Lung (tissue), 12 donors: ENCODE results near the gene GAREM2. TPM values are rescaled to one million over a fixed set of nuclear protein-coding genes. Genes with fewer than 3 reads are reported as not detected.

ENCODE experiments used
- ATAC-seq: fragments of 200-7000 bp; cut with Tn5 transposase; one replicate; pipeline ENCODE4 v1.9.1; 2020; ENCODE audit warnings: moderate number of reproducible peaks; ENCODE audit not compliant: insufficient read depth, low FRiP score
- DNase-seq, 3 donors: peaks; one replicate each; pipeline ENCODE4 v3.0.0-alpha.2; 2013 to 2017
- H3K27ac ChIP-seq, 2 donors: one replicate each; pipeline ENCODE4 v1.5.1; 2013; ENCODE audit warnings: mild to moderate bottlenecking in 2 of 2, moderate library complexity in 2 of 2, control low read depth in 1 of 2, inconsistent platforms in 1 of 2, low read depth in 1 of 2, low read length in 1 of 2
- H3K27me3 ChIP-seq, 3 donors: one replicate each; pipeline ENCODE4 v1.5.1; 2013; ENCODE audit warnings: low read length in 2 of 3; ENCODE audit not compliant: control insufficient read depth in 3 of 3, insufficient read depth in 3 of 3
- H3K36me3 ChIP-seq, 4 donors: one replicate each; pipeline ENCODE4 v1.5.1; 2013; ENCODE audit warnings: low read length in 4 of 4, mild to moderate bottlenecking in 1 of 4, moderate library complexity in 1 of 4; ENCODE audit not compliant: control insufficient read depth in 4 of 4, insufficient read depth in 4 of 4
- H3K4me1 ChIP-seq, 5 donors: one replicate each; pipeline ENCODE4 v1.5.1; 2013; ENCODE audit warnings: low read length in 5 of 5, mild to moderate bottlenecking in 2 of 5, moderate library complexity in 1 of 5; ENCODE audit not compliant: control insufficient read depth in 5 of 5, insufficient read depth in 5 of 5
- H3K4me3 ChIP-seq: one replicate; pipeline ENCODE4 v1.5.1; 2013; ENCODE audit warnings: mild to moderate bottlenecking, control low read depth, moderate library complexity
- H3K9ac ChIP-seq, 2 donors: one replicate each; pipeline ENCODE4 v1.5.1; 2013; ENCODE audit warnings: low read length in 2 of 2, control low read depth in 1 of 2; ENCODE audit not compliant: insufficient read depth in 1 of 2
- H3K9me3 ChIP-seq, 4 donors: one replicate each; pipeline ENCODE4 v1.5.1; 2013; ENCODE audit warnings: low read length in 3 of 4, mild to moderate bottlenecking in 1 of 4, moderate library complexity in 1 of 4; ENCODE audit not compliant: control insufficient read depth in 4 of 4, insufficient read depth in 3 of 4
- CTCF ChIP-seq: IDR thresholded peaks from 2 replicates; pipeline ENCODE4 v1.5.1; 2012; ENCODE audit warnings: mild to moderate bottlenecking; ENCODE audit errors: control extremely low read depth, extremely low read depth
- WGBS, 2 donors: extraction: QIAGEN DNeasy Blood & Tissue Kit; methylation state at CpG; one replicate each; pipeline ENCODE4 v1.1.7; 2013; 5-methylcytosine and 5-hydroxymethylcytosine counted together
- polyA plus RNA-seq, 2 donors: library from polyadenylated mRNA; stranded (reverse); fragments of 200-250 nt; gene quantifications; one replicate each; pipeline ENCODE4 v1.2.1, GENCODE V29; 2013
- total RNA-seq, 2 donors: library from RNA; depleted of rRNA in 1 of 2; stranded (reverse); fragments of >200 nt in 1 of 2; gene quantifications; one replicate each; pipeline ENCODE4 v1.2.1, GENCODE V29; 2014 to 2021
- donor health status: control.
- donor health status: control.
- donor health status: Bipolar disorder and iron deficiency.
- donor health status: healthy.
- donor health status: DM: yes; HTN: yes; CAD: no.

The GAREM2 gene
- total and polyA plus RNA-seq, 4 donors: 0.37 to 2.8 (median 1.3) TPM

- H3K9me3 ChIP-seq: no peaks in the 10 kb centered on the region
- H3K36me3 ChIP-seq: peaks cover 23 to 44% (median 35%) of the 10 kb centered on the region in 4 donors
- TF ChIP-seq CTCF: no peak
- DNase-seq (no peak), ATAC-seq (no peak)
- no peaks in the 10 kb centered on the region for H3K27me3 ChIP-seq
- no peak overlapping the region for H3K4me3 ChIP-seq
- H3K9ac ChIP-seq: no peak overlapping the region
- 88% methylated on average over 7 of the region's 7 CpGs for WGBS, 2 donors
- H3K4me1 ChIP-seq: no peaks in the 10 kb centered on the region
- H3K27ac ChIP-seq: no peak overlapping the region
These were observed 17.5 kb downstream of the GAREM2 start for GRCh38 chr2:26190369-26190768.

GRCh38 chr2:26191316-26192159, 18.6 kb downstream of the GAREM2 start:
- 89 to 93% methylated on average over 20 of the region's 20 CpGs for WGBS, 2 donors
- Histone ChIP-seq H3K27ac (no peak overlapping the region), H3K4me3 (no peak overlapping the region), H3K4me1 (no peaks in the 10 kb centered on the region), H3K9ac (no peak overlapping the region), H3K9me3 (no peaks in the 10 kb centered on the region), H3K27me3 (no peaks in the 10 kb centered on the region), H3K36me3 (peaks cover 33 to 50% (median 42%) of the 10 kb centered on the region in 4 donors)
- no peak for ATAC-seq
- no peak for TF ChIP-seq CTCF
- no peak for DNase-seq

- DNase-seq (no peak), ATAC-seq (no peak)
- H3K4me3 ChIP-seq: no peak overlapping the region
- no peaks in the 10 kb centered on the region for H3K27me3 ChIP-seq
- TF ChIP-seq CTCF: no peak
- no peaks in the 10 kb centered on the region for H3K4me1 ChIP-seq
- WGBS, 2 donors: 85 to 90% methylated on average over 10 of the region's 10 CpGs
- H3K27ac ChIP-seq: no peak overlapping the region
- H3K9ac ChIP-seq: no peak overlapping the region
- no peaks in the 10 kb centered on the region for H3K9me3 ChIP-seq
- H3K36me3 ChIP-seq: peaks cover 51 to 62% (median 53%) of the 10 kb centered on the region in 4 donors
These were observed 20.8 kb downstream of the GAREM2 start for GRCh38 chr2:26193578-26194231.
